IgD-negative memory B cell (primary cell): ENCODE results near the gene C1QTNF5. TPM values are rescaled to one million over a fixed set of nuclear protein-coding genes. Genes with fewer than 3 reads are reported as not detected.

Experiments
- H3K27ac Mint-ChIP-seq, 3 donors: one replicate each; pipeline ENCODE4 v1.8.0; 2020 to 2022; ENCODE audit warnings: mild to moderate bottlenecking in 3 of 3, mixed read lengths in 3 of 3, moderate library complexity in 1 of 3
- H3K27me3 Mint-ChIP-seq: one replicate; pipeline ENCODE4 v1.8.0; 2021; ENCODE audit warnings: mixed read lengths
- H3K36me3 Mint-ChIP-seq: one replicate; pipeline ENCODE4 v1.8.0; 2020; ENCODE audit warnings: mild to moderate bottlenecking, mixed read lengths
- H3K4me1 Mint-ChIP-seq, 3 donors: one replicate each; pipeline ENCODE4 v1.8.0; 2020 to 2022; ENCODE audit warnings: mixed read lengths in 3 of 3, mild to moderate bottlenecking in 1 of 3
- H3K4me3 Mint-ChIP-seq, 4 donors: one replicate each; pipeline ENCODE4 v1.8.0; 2020 to 2022; ENCODE audit warnings: mild to moderate bottlenecking in 4 of 4, mixed read lengths in 4 of 4, moderate library complexity in 3 of 4
- H3K9me3 Mint-ChIP-seq, 3 donors: one replicate each; pipeline ENCODE4 v1.8.0; 2020 to 2021; ENCODE audit warnings: mixed read lengths in 3 of 3, mild to moderate bottlenecking in 1 of 3
- polyA plus RNA-seq: library from polyadenylated mRNA; unstranded; fragments of 300-500 nt; fragmentation: Illumina TruSeq; gene quantifications from one replicate; pipeline ENCODE4 v1.2.3, GENCODE V29; 2021

C1QTNF5 gene
- polyA plus RNA-seq, 1 donor from 2014 or later: not detected

GRCh38 chr11:119339589-119340334 is 921 bp downstream of the C1QTNF5 start:
- H3K4me3 Mint-ChIP-seq: peak overlapping the region in 3 of 4 donors; percentile 50 to 84 (median 68)
- H3K36me3 Mint-ChIP-seq: peaks cover 10% of the 10 kb centered on the region
- H3K4me1 Mint-ChIP-seq: peaks cover 10 to 21% (median 11%) of the 10 kb centered on the region in 3 donors
- H3K9me3 Mint-ChIP-seq: peaks cover 0 to 2% (median 0%) of the 10 kb centered on the region in 3 donors
- no peak overlapping the region for H3K27ac Mint-ChIP-seq
- peaks cover 39% of the 10 kb centered on the region for H3K27me3 Mint-ChIP-seq

GRCh38 chr11:119338965-119339588 is 1.6 kb downstream of the C1QTNF5 start:
- Mint-ChIP-seq H3K4me3 (peak overlapping the region in 3 of 4 donors; percentile 50 to 84 (median 68)), H3K27ac (no peak overlapping the region), H3K9me3 (peaks cover 0 to 2% (median 0%) of the 10 kb centered on the region in 3 donors), H3K36me3 (peaks cover 10% of the 10 kb centered on the region), H3K4me1 (peaks cover 11 to 22% (median 15%) of the 10 kb centered on the region in 3 donors), H3K27me3 (peaks cover 39% of the 10 kb centered on the region)

- peaks cover 0 to 2% (median 0%) of the 10 kb centered on the region in 3 donors for H3K9me3 Mint-ChIP-seq
- H3K36me3 Mint-ChIP-seq: peaks cover 10% of the 10 kb centered on the region
- peaks cover 32% of the 10 kb centered on the region for H3K27me3 Mint-ChIP-seq
- H3K27ac Mint-ChIP-seq: peak overlapping the region in 1 of 3 donors; percentile 3
- H3K4me3 Mint-ChIP-seq: peak overlapping the region; percentile 4 to 67 (median 56)
- peaks cover 13 to 25% (median 19%) of the 10 kb centered on the region in 3 donors for H3K4me1 Mint-ChIP-seq
Observed at GRCh38 chr11:119338318-119338890, 2.3 kb downstream of the C1QTNF5 start.

GRCh38 chr11:119337581-119338317 is 2.9 kb downstream of the C1QTNF5 start:
- Mint-ChIP-seq H3K36me3 (peaks cover 11% of the 10 kb centered on the region), H3K9me3 (peaks cover 0 to 2% (median 0%) of the 10 kb centered on the region in 3 donors), H3K4me3 (peak overlapping the region in 3 of 4 donors; percentile 65 to 93 (median 67)), H3K4me1 (peaks cover 13 to 27% (median 23%) of the 10 kb centered on the region in 3 donors), H3K27me3 (peaks cover 26% of the 10 kb centered on the region), H3K27ac (peak overlapping the region in 1 of 3 donors; percentile 72)

- Mint-ChIP-seq H3K36me3 (peaks cover 12% of the 10 kb centered on the region), H3K27ac (peak overlapping the region in 2 of 3 donors; percentile 72 to 96), H3K4me1 (peaks cover 13 to 28% (median 26%) of the 10 kb centered on the region in 3 donors), H3K9me3 (peaks cover 0 to 2% (median 0%) of the 10 kb centered on the region in 3 donors), H3K27me3 (peaks cover 23% of the 10 kb centered on the region), H3K4me3 (peak overlapping the region; percentile 45 to 93 (median 60))
Observed at GRCh38 chr11:119336744-119337469, 3.8 kb downstream of the C1QTNF5 start.

GRCh38 chr11:119335655-119336543 is 4.8 kb downstream of the C1QTNF5 start:
- peaks cover 0 to 2% (median 0%) of the 10 kb centered on the region in 3 donors for H3K9me3 Mint-ChIP-seq
- H3K36me3 Mint-ChIP-seq: peaks cover 11% of the 10 kb centered on the region
- peak overlapping the region; percentile 93 to 99 (median 95) for H3K4me3 Mint-ChIP-seq
- peaks cover 15% of the 10 kb centered on the region for H3K27me3 Mint-ChIP-seq
- peaks cover 8 to 23% (median 22%) of the 10 kb centered on the region in 3 donors for H3K4me1 Mint-ChIP-seq
- peak overlapping the region in 2 of 3 donors; percentile 72 to 96 for H3K27ac Mint-ChIP-seq

- Mint-ChIP-seq H3K27me3 (peaks cover 18% of the 10 kb centered on the region), H3K36me3 (peaks cover 10% of the 10 kb centered on the region), H3K4me1 (peaks cover 7 to 21% (median 21%) of the 10 kb centered on the region in 3 donors), H3K27ac (peak overlapping the region; percentile 84 to 96 (median 86)), H3K4me3 (peak overlapping the region; percentile 93 to 99 (median 95)), H3K9me3 (peaks cover 0 to 2% (median 0%) of the 10 kb centered on the region in 3 donors)
Observed at GRCh38 chr11:119335091-119335654, 5.5 kb downstream of the C1QTNF5 start.

GRCh38 chr11:119334174-119334930 is 6.3 kb downstream of the C1QTNF5 start, which contains the start of gene RNF26:
Gene RNF26 (plus strand): TSS chr11:119334527. CDS start chr11:119335123, 596 bp downstream.
- Mint-ChIP-seq H3K36me3 (peaks cover 10% of the 10 kb centered on the region), H3K4me1 (peaks cover 6 to 20% (median 20%) of the 10 kb centered on the region in 3 donors), H3K27me3 (peaks cover 18% of the 10 kb centered on the region), H3K27ac (peak within 1 kb of the TSS; percentile 86 to 96 (median 96)), H3K9me3 (peaks cover 0 to 2% (median 0%) of the 10 kb centered on the region in 3 donors), H3K4me3 (peak within 1 kb of the TSS; percentile 93 to 99 (median 95))

- Mint-ChIP-seq H3K9me3 (no peaks in the 10 kb centered on the region), H3K27ac (peak overlapping the region in 1 of 3 donors; percentile 86), H3K36me3 (peaks cover 6% of the 10 kb centered on the region), H3K4me1 (peaks cover 5 to 16% (median 12%) of the 10 kb centered on the region in 3 donors), H3K4me3 (peak overlapping the region in 1 of 4 donors; percentile 93), H3K27me3 (peaks cover 9% of the 10 kb centered on the region)
Observed at GRCh38 chr11:119332111-119332765, 8.4 kb downstream of the C1QTNF5 start.

- Mint-ChIP-seq H3K4me3 (no peak overlapping the region), H3K27ac (no peak overlapping the region), H3K36me3 (peaks cover 3% of the 10 kb centered on the region)
Observed at GRCh38 chr11:119330237-119330636, 10.4 kb downstream of the C1QTNF5 start.

GRCh38 chr11:119329320-119329719 is 11.4 kb downstream of the C1QTNF5 start:
- H3K27me3 Mint-ChIP-seq: peaks cover 9% of the 10 kb centered on the region
- H3K4me3 Mint-ChIP-seq: no peak overlapping the region
- peaks cover 2 to 14% (median 7%) of the 10 kb centered on the region in 3 donors for H3K4me1 Mint-ChIP-seq
- H3K9me3 Mint-ChIP-seq: no peaks in the 10 kb centered on the region
- no peak overlapping the region for H3K27ac Mint-ChIP-seq
- peaks cover 3% of the 10 kb centered on the region for H3K36me3 Mint-ChIP-seq

More at GRCh38 chr11:119330237-119330636, 10.4 kb downstream of the C1QTNF5 start:
- no peaks in the 10 kb centered on the region for H3K9me3 Mint-ChIP-seq
- H3K4me1 Mint-ChIP-seq: peaks cover 3 to 16% (median 8%) of the 10 kb centered on the region in 3 donors
- H3K27me3 Mint-ChIP-seq: peaks cover 9% of the 10 kb centered on the region
